Natural killer cell treated with Interleukin-12 subunit alpha and Interleukin-12 subunit beta and Interleukin-15 and Interleukin-18, amount 100 ng/mL, for 72 hours (primary cell): ENCODE measurements around the gene TSHR. TPM values are rescaled to one million over a fixed set of nuclear protein-coding genes. Genes with fewer than 3 reads are reported as not detected.

Experiments
- ATAC-seq, 2 donors: fragments of 150-1000 bp; cut with Tn5 transposase in 1 of 2; sonication (Bioruptor Pico), chemical (Tn5 transposase) in 1 of 2; 2 replicates each; pipeline ENCODE4 v1.10.0; 2021
- DNase-seq: peaks from one replicate; pipeline ENCODE4 v3.0.0; 2022; ENCODE audit warnings: low spot score
- H3K27ac Mint-ChIP-seq, 2 donors: 1 replicate in 1 of 2; 2 replicates in 1 of 2; pipeline ENCODE4 v1.8.0; 2022; ENCODE audit warnings: mixed read lengths in 2 of 2, mild to moderate bottlenecking in 1 of 2, moderate library complexity in 1 of 2
- H3K27me3 Mint-ChIP-seq, 2 donors: 1 replicate in 1 of 2; 2 replicates in 1 of 2; pipeline ENCODE4 v1.8.0; 2022; ENCODE audit warnings: mixed read lengths in 2 of 2
- H3K36me3 Mint-ChIP-seq: one replicate; pipeline ENCODE4 v1.8.0; 2022; ENCODE audit warnings: mixed read lengths
- H3K4me1 Mint-ChIP-seq, 2 donors: 1 replicate in 1 of 2; 2 replicates in 1 of 2; pipeline ENCODE4 v1.8.0; 2022; ENCODE audit warnings: low read depth in 2 of 2, mixed read lengths in 2 of 2, mild to moderate bottlenecking in 1 of 2
- H3K4me3 Mint-ChIP-seq: one replicate; pipeline ENCODE4 v1.8.0; 2022; ENCODE audit warnings: mixed read lengths
- H3K9me3 Mint-ChIP-seq: 2 replicates; pipeline ENCODE4 v1.8.0; 2022; ENCODE audit warnings: mixed read lengths
- total RNA-seq, 2 donors: library from RNA; stranded (reverse); gene quantifications; one replicate each; pipeline ENCODE4 v1.2.3, GENCODE V29; 2022

Gene TSHR
- total RNA-seq, 2 donors from 2014 or later, result not detected

GRCh38 chr14:81123811-81124210 lies 168.4 kb downstream of the TSHR start:
- Mint-ChIP-seq H3K9me3 (peaks cover 6% of the 10 kb centered on the region), H3K4me3 (no peak overlapping the region), H3K27me3 (peaks cover 0 to 5% of the 10 kb centered on the region in 2 donors), H3K27ac (no peak overlapping the region), H3K36me3 (no peaks in the 10 kb centered on the region), H3K4me1 (peaks cover 6 to 11% of the 10 kb centered on the region in 2 donors)
- DNase-seq (no peak), ATAC-seq (no peak)

GRCh38 chr14:81125536-81125935 lies 170.1 kb downstream of the TSHR start:
- Mint-ChIP-seq H3K36me3 (no peaks in the 10 kb centered on the region), H3K4me3 (no peak overlapping the region), H3K4me1 (peaks cover 6 to 11% of the 10 kb centered on the region in 2 donors), H3K27me3 (peaks cover 0 to 4% of the 10 kb centered on the region in 2 donors), H3K9me3 (peaks cover 5% of the 10 kb centered on the region), H3K27ac (no peak overlapping the region)
- ATAC-seq (no peak), DNase-seq (no peak)

GRCh38 chr14:81127785-81128184 lies 172.4 kb downstream of the TSHR start:
- H3K9me3 Mint-ChIP-seq, result no peaks in the 10 kb centered on the region
- H3K4me3 Mint-ChIP-seq, result no peak overlapping the region
- no peaks in the 10 kb centered on the region for H3K4me1 Mint-ChIP-seq
- DNase-seq (no peak), ATAC-seq (no peak)
- no peak overlapping the region for H3K27ac Mint-ChIP-seq
- peaks cover 0 to under 1% of the 10 kb centered on the region in 2 donors for H3K27me3 Mint-ChIP-seq
- no peaks in the 10 kb centered on the region for H3K36me3 Mint-ChIP-seq

GRCh38 chr14:81129242-81129641 lies 173.8 kb downstream of the TSHR start:
- no peaks in the 10 kb centered on the region for H3K36me3 Mint-ChIP-seq
- no peak overlapping the region for H3K27ac Mint-ChIP-seq
- no peak overlapping the region for H3K4me3 Mint-ChIP-seq
- peak in 1 of 2 donors; percentile 9 for ATAC-seq
- H3K4me1 Mint-ChIP-seq, result no peaks in the 10 kb centered on the region
- H3K27me3 Mint-ChIP-seq, result peaks cover 2 to 6% of the 10 kb centered on the region in 2 donors
- no peaks in the 10 kb centered on the region for H3K9me3 Mint-ChIP-seq
- no peak for DNase-seq

GRCh38 chr14:81132468-81132867 lies 177.0 kb downstream of the TSHR start:
- Mint-ChIP-seq H3K4me1 (no peaks in the 10 kb centered on the region), H3K9me3 (no peaks in the 10 kb centered on the region), H3K4me3 (no peak overlapping the region), H3K27ac (no peak overlapping the region), H3K27me3 (peaks cover 2 to 6% of the 10 kb centered on the region in 2 donors), H3K36me3 (no peaks in the 10 kb centered on the region)
- DNase-seq, result no peak
- no peak for ATAC-seq

- DNase-seq (no peak), ATAC-seq (no peak)
- Mint-ChIP-seq H3K36me3 (no peaks in the 10 kb centered on the region), H3K4me1 (no peaks in the 10 kb centered on the region), H3K4me3 (no peak overlapping the region), H3K27ac (no peak overlapping the region), H3K9me3 (no peaks in the 10 kb centered on the region), H3K27me3 (peaks cover 2 to 6% of the 10 kb centered on the region in 2 donors)
Observed at GRCh38 chr14:81133400-81133799, 178.0 kb downstream of the TSHR start.

- no peaks in the 10 kb centered on the region for H3K4me1 Mint-ChIP-seq
- peaks cover 2 to 6% of the 10 kb centered on the region in 2 donors for H3K27me3 Mint-ChIP-seq
- H3K27ac Mint-ChIP-seq, result no peak overlapping the region
- no peak overlapping the region for H3K4me3 Mint-ChIP-seq
- H3K36me3 Mint-ChIP-seq, result no peaks in the 10 kb centered on the region
- no peak for ATAC-seq
- no peaks in the 10 kb centered on the region for H3K9me3 Mint-ChIP-seq
- DNase-seq, result no peak
Observed at GRCh38 chr14:81137316-81137715, 181.9 kb downstream of the TSHR start.

GRCh38 chr14:81138429-81138828 lies 183.0 kb downstream of the TSHR start:
- Mint-ChIP-seq H3K27me3 (no peaks in the 10 kb centered on the region), H3K9me3 (no peaks in the 10 kb centered on the region), H3K27ac (no peak overlapping the region), H3K36me3 (no peaks in the 10 kb centered on the region), H3K4me1 (no peaks in the 10 kb centered on the region), H3K4me3 (no peak overlapping the region)
- DNase-seq, result no peak
- ATAC-seq, result no peak

GRCh38 chr14:81141426-81141825 lies 186.0 kb downstream of the TSHR start:
- Mint-ChIP-seq H3K9me3 (no peaks in the 10 kb centered on the region), H3K4me3 (no peak overlapping the region), H3K27me3 (peaks cover 0 to 3% of the 10 kb centered on the region in 2 donors), H3K4me1 (peaks cover 0 to under 1% of the 10 kb centered on the region in 2 donors), H3K27ac (no peak overlapping the region), H3K36me3 (no peaks in the 10 kb centered on the region)
- DNase-seq (no peak), ATAC-seq (no peak)

- no peaks in the 10 kb centered on the region for H3K9me3 Mint-ChIP-seq
- no peak overlapping the region for H3K27ac Mint-ChIP-seq
- H3K4me3 Mint-ChIP-seq, result no peak overlapping the region
- DNase-seq (no peak), ATAC-seq (no peak)
- peaks cover 11 to 13% of the 10 kb centered on the region in 2 donors for H3K4me1 Mint-ChIP-seq
- H3K36me3 Mint-ChIP-seq, result no peaks in the 10 kb centered on the region
- H3K27me3 Mint-ChIP-seq, result peaks cover 0 to 3% of the 10 kb centered on the region in 2 donors
Observed at GRCh38 chr14:81143793-81144192, 188.4 kb downstream of the TSHR start.

GRCh38 chr14:81144824-81145603 lies 189.6 kb downstream of the TSHR start:
- Mint-ChIP-seq H3K4me1 (peaks cover 11 to 13% of the 10 kb centered on the region in 2 donors), H3K27me3 (peaks cover 0 to 3% of the 10 kb centered on the region in 2 donors), H3K36me3 (no peaks in the 10 kb centered on the region), H3K4me3 (no peak overlapping the region), H3K9me3 (no peaks in the 10 kb centered on the region), H3K27ac (no peak overlapping the region)
- no peak for DNase-seq
- no peak for ATAC-seq

GRCh38 chr14:81147140-81147897 lies 191.9 kb downstream of the TSHR start:
- Mint-ChIP-seq H3K4me3 (no peak overlapping the region), H3K4me1 (peaks cover 11 to 13% of the 10 kb centered on the region in 2 donors), H3K27ac (no peak overlapping the region), H3K27me3 (peaks cover 0 to 3% of the 10 kb centered on the region in 2 donors), H3K9me3 (no peaks in the 10 kb centered on the region), H3K36me3 (no peaks in the 10 kb centered on the region)
- no peak for ATAC-seq
- DNase-seq, result no peak

- H3K27me3 Mint-ChIP-seq, result peaks cover 0 to 6% of the 10 kb centered on the region in 2 donors
- DNase-seq (no peak), ATAC-seq (no peak)
- no peak overlapping the region for H3K4me3 Mint-ChIP-seq
- H3K36me3 Mint-ChIP-seq, result no peaks in the 10 kb centered on the region
- peaks cover 11 to 13% of the 10 kb centered on the region in 2 donors for H3K4me1 Mint-ChIP-seq
- H3K9me3 Mint-ChIP-seq, result no peaks in the 10 kb centered on the region
- no peak overlapping the region for H3K27ac Mint-ChIP-seq
Observed at GRCh38 chr14:81148635-81149034, 193.2 kb downstream of the TSHR start.

- H3K4me3 Mint-ChIP-seq, result no peak overlapping the region
- no peak overlapping the region for H3K27ac Mint-ChIP-seq
- no peaks in the 10 kb centered on the region for H3K9me3 Mint-ChIP-seq
- no peaks in the 10 kb centered on the region for H3K4me1 Mint-ChIP-seq
- H3K27me3 Mint-ChIP-seq, result peaks cover 6 to 14% of the 10 kb centered on the region in 2 donors
- H3K36me3 Mint-ChIP-seq, result no peaks in the 10 kb centered on the region
- DNase-seq (no peak), ATAC-seq (no peak)
Observed at GRCh38 chr14:81153187-81153586, 197.8 kb downstream of the TSHR start.
